Measurements from ENCODE around the gene XDH. TPM values are rescaled to one million over a fixed set of nuclear protein-coding genes. Genes with fewer than 3 reads are reported as not detected.

XDH gene
- polyA plus RNA-seq, 1 of the 3 experiments (the other 2 are of a cell fraction), result 0.33 TPM

GRCh38 chr2:31331156-31331555, 83.4 kb downstream of the XDH start:
- WGBS (ENCODE audit: low lambda C conversion rate), result 71% methylated on average over 8 of the region's 8 CpGs
- H3K4me1 ChIP-seq (ENCODE audit: control insufficient read depth in 1 of 2, insufficient read depth in 2 of 2, low read depth in 1 of 2, low read length in 1 of 2), result peaks cover 22 to 23% of the 10 kb centered on the region in 2 experiments; a peak in 3 of 4 replicates
- ChIA-PET CTCF (interaction anchor here (1.0 to 12.6 kb wide), 11 partner anchors 14 to 1166 kb away, joined by 3 to 223 read pairs (median 8); partner anchors contain the start of genes EHD3 and GALNT14), POLR2A (no interaction called here)
- no peak for DNase-seq
- TF ChIP-seq RAD21 (IDR thresholded peaks at IDR 0.05; ENCODE audit: low read length) (no peak), TEAD4 (IDR thresholded peaks at IDR 0.05; ENCODE audit: borderline replicate concordance, insufficient read depth) (no peak), GATA2 (CRISPR knock-in tag; IDR thresholded peaks at IDR 0.05) (no peak), TCF12 (IDR thresholded peaks at IDR 0.05) (no peak), FOSL2 (IDR thresholded peaks at IDR 0.05; ENCODE audit: borderline replicate concordance, low read depth) (no peak), FOXJ3 (CRISPR knock-in tag; IDR thresholded peaks at IDR 0.05) (no peak), CHD2 (IDR thresholded peaks at IDR 0.05; ENCODE audit: low read length, partially characterized antibody) (no peak), REST (IDR thresholded peaks at IDR 0.05; ENCODE audit: low read depth, low read length) (no peak), NRF1 (IDR thresholded peaks at IDR 0.05; ENCODE audit: low read depth, low read length) (no peak), FOXM1 (IDR thresholded peaks at IDR 0.05; ENCODE audit: low read depth) (no peak), USF1 (IDR thresholded peaks at IDR 0.05; ENCODE audit: borderline replicate concordance, low read depth) (no peak), USF2 (IDR thresholded peaks at IDR 0.05; ENCODE audit: borderline replicate concordance, low read depth, low read length) (no peak), EZH2phosphoT487 (IDR thresholded peaks at IDR 0.05; ENCODE audit: borderline replicate concordance, low read depth) (no peak), NFIC (IDR thresholded peaks at IDR 0.05; ENCODE audit: borderline replicate concordance) (no peak), EP300 (IDR thresholded peaks at IDR 0.05; ENCODE audit: borderline replicate concordance in 1 of 2, low read depth in 1 of 2, low read length in 1 of 2) (no peak), SIN3A (IDR thresholded peaks at IDR 0.05; ENCODE audit: borderline replicate concordance, low read depth, low read length) (no peak), YY1 (IDR thresholded peaks at IDR 0.05; ENCODE audit: low read depth) (no peak), IRF3 (IDR thresholded peaks at IDR 0.05; ENCODE audit: low read depth, low read length) (no peak)
- no peaks in the 10 kb centered on the region for H4K20me1 ChIP-seq (ENCODE audit: insufficient read depth)
- H3K9ac ChIP-seq, result no peak overlapping the region
- no peaks in the 10 kb centered on the region for H3K9me3 ChIP-seq
- no peak overlapping the region for H3K4me3 ChIP-seq (ENCODE audit: low read depth in 2 of 2, low read length in 1 of 2)
- no peaks in the 10 kb centered on the region for H3K9me2 ChIP-seq
- no peak overlapping the region for H3K4me2 ChIP-seq
- no peaks in the 10 kb centered on the region for H3K79me2 ChIP-seq (ENCODE audit: insufficient read depth)
- no peaks in the 10 kb centered on the region for H3K27me3 ChIP-seq (ENCODE audit: insufficient read depth)
- no peak overlapping the region for H2AFZ ChIP-seq (ENCODE audit: low read depth)
- H3K27ac ChIP-seq (ENCODE audit: low read depth in 2 of 2, low read length in 1 of 2), result no peak overlapping the region
- no peaks in the 10 kb centered on the region for H3K36me3 ChIP-seq (replicated peaks in 1 of 2; ENCODE audit: control insufficient read depth in 1 of 2, insufficient read depth in 2 of 2, low read length in 1 of 2)
- peaks cover 16% of the 10 kb centered on the region for H3F3A ChIP-seq (replicated peaks; ENCODE audit: insufficient read depth)

Measured in SK-N-SH (cell line).